Panc1 (cell line): ENCODE measurements around the gene ZNF335. TPM values are rescaled to one million over a fixed set of nuclear protein-coding genes. Genes with fewer than 3 reads are reported as not detected.

ENCODE experiments used
- ATAC-seq: fragments of 200-7000 bp; cut with Tn5 transposase; 2 replicates; pipeline ENCODE4 v1.9.1; 2020; ENCODE audit warnings: mild to moderate bottlenecking, moderate library complexity
- BruUV-seq: library from RNA; stranded (reverse); fragments of 400-500 nt; replicated peaks from 2 replicates; lab custom pipeline; 2021; lab: Mats Ljungman, UMichigan
- CTCF ChIA-PET: fragments of 300-600 bp; sonication (Branson Sonifier 250); formaldehyde crosslinking; loops from one replicate; lab custom pipeline; 2022; ENCODE audit warnings: antibody characterized with exemption; lab: Charles Lee
- POLR2A ChIA-PET: fragments of 300-600 bp; sonication (Branson Sonifier 250); formaldehyde crosslinking; loops from one replicate; lab custom pipeline; 2022; ENCODE audit warnings: antibody characterized with exemption; lab: Charles Lee
- DNase-seq: peaks from one replicate; pipeline ENCODE4 v3.0.0-alpha.2; 2010; ENCODE audit warnings: low read depth, low spot score
- H3K27ac ChIP-seq: 2 replicates; pipeline ENCODE4 v1.5.1; 2011; ENCODE audit warnings: mild to moderate bottlenecking, low read length, inconsistent platforms
- H3K27me3 ChIP-seq: fragments of 200-500 bp; sonication (Bioruptor generic); 2 replicates; pipeline ENCODE4 v1.6.0; 2014; ENCODE audit warnings: low read length, inconsistent platforms; ENCODE audit not compliant: control insufficient read depth, insufficient read depth
- H3K36me3 ChIP-seq: fragments of 200-500 bp; sonication (Bioruptor generic); 2 replicates; pipeline ENCODE4 v1.5.1; 2014; ENCODE audit warnings: inconsistent platforms, mild to moderate bottlenecking, low read length, moderate library complexity; ENCODE audit not compliant: control insufficient read depth, insufficient read depth
- H3K4me1 ChIP-seq: 2 replicates; pipeline ENCODE4 v1.5.1; 2011; ENCODE audit warnings: inconsistent platforms, mild to moderate bottlenecking, low read length, moderate library complexity; ENCODE audit not compliant: control insufficient read depth, insufficient read depth
- H3K4me3 ChIP-seq, 2 experiments: 2 replicates each; pipeline ENCODE4 v1.5.1; 2011 to 2012; ENCODE audit warnings: low read depth in 2 of 2, low read length in 2 of 2, mild to moderate bottlenecking in 2 of 2, inconsistent platforms in 1 of 2, moderate library complexity in 1 of 2
- H3K9me3 ChIP-seq: fragments of 200-500 bp; sonication (Bioruptor generic); 2 replicates; pipeline ENCODE4 v1.5.1; 2014; ENCODE audit warnings: low read depth, mild to moderate bottlenecking, inconsistent platforms, low read length, moderate library complexity; ENCODE audit not compliant: control insufficient read depth, insufficient read depth
- POLR2AphosphoS5 ChIP-seq: IDR thresholded peaks from 2 replicates; pipeline ENCODE4 v1.6.1; 2012; ENCODE audit warnings: mild to moderate bottlenecking, low read depth, low read length, moderate library complexity
- REST ChIP-seq, 2 experiments: IDR thresholded peaks; 2 replicates each; pipeline ENCODE4 v1.6.1; 2011 to 2012; ENCODE audit warnings: low read depth in 2 of 2, control low read depth in 1 of 2, low read length in 1 of 2, mild to moderate bottlenecking in 1 of 2, moderate library complexity in 1 of 2; ENCODE audit not compliant: insufficient read depth in 1 of 2
- SIN3A ChIP-seq: IDR thresholded peaks from 2 replicates; pipeline ENCODE4 v1.6.1; 2012; ENCODE audit warnings: low read depth, mild to moderate bottlenecking, low read length, moderate library complexity, borderline replicate concordance; ENCODE audit not compliant: insufficient read depth
- TCF7L2 ChIP-seq: IDR thresholded peaks from 2 replicates; pipeline ENCODE4 v1.6.1; 2011; ENCODE audit warnings: mild to moderate bottlenecking, low read depth, low read length, inconsistent platforms
- in situ Hi-C: cut with HindIII; loops from 2 replicates; pipeline ENCODE4 v1.10.0; 2016; ENCODE audit warnings: low sequenced_read_pairs, low pct_unique_long_range_greater_than_20kb
- intact Hi-C: fragments of 100-400 bp; cut with micrococcal nuclease; formaldehyde crosslinking; loops from one replicate; pipeline ENCODE4 v1.10.0; 2022; ENCODE audit not compliant: unreplicated experiment
- total RNA-seq: library from RNA; stranded (reverse); gene quantifications from one replicate; pipeline ENCODE4 v1.2.1, GENCODE V29; 2021; ENCODE audit not compliant: unreplicated experiment
- TF ChIP-seq, protein P1 (sequence below): fragments of 450-650 bp; IDR thresholded peaks from 2 replicates; pipeline ENCODE4 v1.5.1; 2017; ENCODE audit warnings: mild to moderate bottlenecking

Gene ZNF335
- total RNA-seq, 1 experiment from 2014 or later = 31.1 TPM

DNA sequence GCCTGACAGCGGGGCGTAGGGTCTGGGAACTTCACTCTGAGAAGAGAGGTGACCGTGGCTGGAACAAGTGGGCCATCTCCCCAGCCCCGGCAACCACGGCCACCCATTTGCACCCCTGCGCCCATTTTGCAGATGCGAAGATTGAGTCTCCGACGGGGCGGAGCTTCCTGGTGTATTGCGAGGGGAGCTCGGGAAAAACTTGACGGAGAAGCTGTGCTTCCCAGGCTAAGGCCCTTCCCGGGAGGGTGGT, 653 bp downstream of the ZNF335 start:
- H3K36me3 ChIP-seq = peaks cover 6% of the 10 kb centered on the region
- no peaks in the 10 kb centered on the region for H3K27me3 ChIP-seq
- peak; percentile 32; the same call in 1 of the 2 replicates for ATAC-seq
- in situ Hi-C loops = no loop called here
- ChIA-PET POLR2A (no interaction called here), CTCF (no interaction called here)
- intact Hi-C loops = no loop called here
- peak overlapping the region; percentile 62 to 93 for H3K4me3 ChIP-seq
- BruUV-seq = no TSS peak
- TF ChIP-seq POLR2AphosphoS5 = no peak
- TF ChIP-seq SIN3A = no peak
- TF ChIP-seq, protein P1, sequence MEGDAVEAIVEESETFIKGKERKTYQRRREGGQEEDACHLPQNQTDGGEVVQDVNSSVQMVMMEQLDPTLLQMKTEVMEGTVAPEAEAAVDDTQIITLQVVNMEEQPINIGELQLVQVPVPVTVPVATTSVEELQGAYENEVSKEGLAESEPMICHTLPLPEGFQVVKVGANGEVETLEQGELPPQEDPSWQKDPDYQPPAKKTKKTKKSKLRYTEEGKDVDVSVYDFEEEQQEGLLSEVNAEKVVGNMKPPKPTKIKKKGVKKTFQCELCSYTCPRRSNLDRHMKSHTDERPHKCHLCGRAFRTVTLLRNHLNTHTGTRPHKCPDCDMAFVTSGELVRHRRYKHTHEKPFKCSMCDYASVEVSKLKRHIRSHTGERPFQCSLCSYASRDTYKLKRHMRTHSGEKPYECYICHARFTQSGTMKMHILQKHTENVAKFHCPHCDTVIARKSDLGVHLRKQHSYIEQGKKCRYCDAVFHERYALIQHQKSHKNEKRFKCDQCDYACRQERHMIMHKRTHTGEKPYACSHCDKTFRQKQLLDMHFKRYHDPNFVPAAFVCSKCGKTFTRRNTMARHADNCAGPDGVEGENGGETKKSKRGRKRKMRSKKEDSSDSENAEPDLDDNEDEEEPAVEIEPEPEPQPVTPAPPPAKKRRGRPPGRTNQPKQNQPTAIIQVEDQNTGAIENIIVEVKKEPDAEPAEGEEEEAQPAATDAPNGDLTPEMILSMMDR = no peak
- TF ChIP-seq REST (IDR thresholded peaks at IDR 0.05; ENCODE audit: insufficient read depth in 1 of 2, low read depth in 2 of 2, low read length in 1 of 2) = no peak
- no peak for TF ChIP-seq TCF7L2
- no peaks in the 10 kb centered on the region for H3K9me3 ChIP-seq
- peak overlapping the region; percentile 99 for H3K27ac ChIP-seq
- H3K4me1 ChIP-seq = peaks cover 10% of the 10 kb centered on the region
- DNase-seq = no peak

DNA sequence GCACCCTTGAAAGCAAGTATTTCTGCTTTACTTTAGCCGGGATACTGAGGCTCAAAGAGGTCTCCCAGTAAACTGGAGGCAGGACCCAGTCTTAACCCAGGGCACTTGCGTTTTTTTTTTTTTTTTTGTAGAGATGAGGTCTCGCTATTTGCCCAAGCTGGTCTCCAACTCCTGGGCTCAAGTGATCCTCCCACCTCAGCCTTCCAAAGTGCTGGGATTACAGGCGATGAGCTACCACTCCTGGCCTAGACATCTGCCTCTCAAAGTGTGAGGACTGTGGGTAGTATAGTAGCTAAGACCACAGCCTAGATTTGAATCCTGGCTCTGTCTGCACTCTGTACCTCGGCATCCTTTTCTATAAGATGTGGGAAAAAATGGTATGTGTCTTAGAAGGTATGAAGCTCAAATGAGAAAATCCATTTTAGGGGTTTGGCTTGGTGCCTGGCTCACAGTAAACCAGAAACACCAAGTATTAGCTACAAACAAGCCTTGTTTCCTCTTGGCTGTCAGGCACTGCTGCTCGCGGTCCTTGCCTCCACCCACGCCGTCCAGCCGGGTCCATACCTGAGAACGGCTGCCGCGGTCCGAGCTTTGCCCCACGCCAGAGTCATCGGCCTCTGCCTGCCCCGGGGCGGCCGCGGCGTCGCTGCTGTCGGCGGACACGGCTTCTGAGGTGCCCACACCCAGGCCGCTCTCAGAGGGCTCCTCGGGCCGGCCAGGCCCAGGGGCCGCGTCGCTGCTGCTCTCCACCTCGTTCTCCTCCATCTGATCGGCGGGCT, 1.2 kb downstream of the ZNF335 start:
- H3K4me3 ChIP-seq = peak overlapping the region; percentile 62 to 93
- H3K27ac ChIP-seq = peak overlapping the region; percentile 99
- in situ Hi-C loops = no loop called here
- ATAC-seq = peak; percentile 5; the same call in 1 of the 2 replicates
- H3K9me3 ChIP-seq = no peaks in the 10 kb centered on the region
- peaks cover 10% of the 10 kb centered on the region for H3K4me1 ChIP-seq
- ChIA-PET CTCF (interaction anchor here (0.6 to 1.9 kb wide), 3 partner anchors 9 to 43 kb away, joined by 4 to 6 read pairs (median 5); no protein-coding TSS in a partner anchor), POLR2A (interaction anchor here (0.5 to 1.0 kb wide), 5 partner anchors 13 to 154 kb away, joined by 3 to 10 read pairs (median 7); no protein-coding TSS in a partner anchor)
- DNase-seq = no peak
- intact Hi-C loops = no loop called here
- TF ChIP-seq SIN3A (no peak), POLR2AphosphoS5 (no peak), REST (IDR thresholded peaks at IDR 0.05; ENCODE audit: insufficient read depth in 1 of 2, low read depth in 2 of 2, low read length in 1 of 2) (no peak), TCF7L2 (no peak)
- TF ChIP-seq, protein P1 = no peak
- H3K27me3 ChIP-seq = no peaks in the 10 kb centered on the region
- H3K36me3 ChIP-seq = peaks cover 6% of the 10 kb centered on the region
- no TSS peak for BruUV-seq
